DOHH2 (cell line): Measurements from ENCODE around the gene PYDC1.

Experiments used
- EZH2phosphoT487 ChIP-seq: fragments of 200-600 bp; sonication (generic); IDR thresholded peaks from 2 replicates; pipeline ENCODE4 v1.6.1; 2017; ENCODE audit warnings: borderline replicate concordance, mild to moderate bottlenecking, antibody characterized with exemption, low read length, moderate library complexity, mixed read lengths
- TF ChIP-seq, protein P1 (sequence below): fragments of 200-600 bp; sonication (generic); IDR thresholded peaks from one replicate; pipeline ENCODE4 v1.5.1; 2014; ENCODE audit warnings: antibody characterized with exemption, mild to moderate bottlenecking, low read depth, low read length; ENCODE audit not compliant: poor library complexity, severe bottlenecking

DNA sequence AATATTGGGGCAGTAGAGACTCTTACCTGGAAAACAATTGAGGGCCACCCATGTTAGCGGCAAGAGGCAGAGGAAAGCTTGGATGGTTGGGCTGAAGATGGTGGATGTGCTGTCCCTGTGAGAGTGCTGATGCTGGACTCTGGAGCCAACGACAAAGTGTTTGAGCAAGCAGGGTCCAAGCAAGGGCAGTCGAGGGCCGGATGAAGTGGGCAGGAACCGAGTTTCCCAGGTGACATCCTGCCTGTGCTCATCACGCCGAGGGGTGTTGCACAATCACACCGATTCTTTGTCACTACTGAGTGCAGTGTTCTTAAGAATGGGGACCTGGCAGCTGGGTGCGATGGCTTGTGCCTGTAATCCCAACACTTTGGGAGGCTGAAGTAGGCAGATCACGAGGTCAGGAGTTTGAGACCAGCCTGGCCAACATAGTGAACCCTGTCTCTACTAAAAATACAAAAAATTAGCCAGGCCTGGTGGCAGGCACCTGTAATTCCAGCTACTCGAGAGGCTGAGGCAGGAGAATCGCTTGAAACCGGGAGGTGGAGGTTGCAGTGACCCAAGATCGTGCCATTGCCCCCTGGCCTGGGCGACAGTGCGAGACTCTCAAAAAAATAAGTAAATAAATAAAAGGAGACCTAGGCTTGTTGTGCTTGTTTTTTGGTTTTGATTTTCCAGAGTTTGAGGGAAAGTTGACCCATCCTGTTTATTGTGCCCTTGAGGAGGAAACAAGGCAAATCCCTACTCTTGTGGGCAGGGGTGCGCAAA, 20.4 kb downstream of the PYDC1 start:
- TF ChIP-seq, protein P1, sequence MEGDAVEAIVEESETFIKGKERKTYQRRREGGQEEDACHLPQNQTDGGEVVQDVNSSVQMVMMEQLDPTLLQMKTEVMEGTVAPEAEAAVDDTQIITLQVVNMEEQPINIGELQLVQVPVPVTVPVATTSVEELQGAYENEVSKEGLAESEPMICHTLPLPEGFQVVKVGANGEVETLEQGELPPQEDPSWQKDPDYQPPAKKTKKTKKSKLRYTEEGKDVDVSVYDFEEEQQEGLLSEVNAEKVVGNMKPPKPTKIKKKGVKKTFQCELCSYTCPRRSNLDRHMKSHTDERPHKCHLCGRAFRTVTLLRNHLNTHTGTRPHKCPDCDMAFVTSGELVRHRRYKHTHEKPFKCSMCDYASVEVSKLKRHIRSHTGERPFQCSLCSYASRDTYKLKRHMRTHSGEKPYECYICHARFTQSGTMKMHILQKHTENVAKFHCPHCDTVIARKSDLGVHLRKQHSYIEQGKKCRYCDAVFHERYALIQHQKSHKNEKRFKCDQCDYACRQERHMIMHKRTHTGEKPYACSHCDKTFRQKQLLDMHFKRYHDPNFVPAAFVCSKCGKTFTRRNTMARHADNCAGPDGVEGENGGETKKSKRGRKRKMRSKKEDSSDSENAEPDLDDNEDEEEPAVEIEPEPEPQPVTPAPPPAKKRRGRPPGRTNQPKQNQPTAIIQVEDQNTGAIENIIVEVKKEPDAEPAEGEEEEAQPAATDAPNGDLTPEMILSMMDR: no peak
- TF ChIP-seq EZH2phosphoT487: no peak
